Measurements from ENCODE around the gene DRD3.

DRD3 gene

DNA sequence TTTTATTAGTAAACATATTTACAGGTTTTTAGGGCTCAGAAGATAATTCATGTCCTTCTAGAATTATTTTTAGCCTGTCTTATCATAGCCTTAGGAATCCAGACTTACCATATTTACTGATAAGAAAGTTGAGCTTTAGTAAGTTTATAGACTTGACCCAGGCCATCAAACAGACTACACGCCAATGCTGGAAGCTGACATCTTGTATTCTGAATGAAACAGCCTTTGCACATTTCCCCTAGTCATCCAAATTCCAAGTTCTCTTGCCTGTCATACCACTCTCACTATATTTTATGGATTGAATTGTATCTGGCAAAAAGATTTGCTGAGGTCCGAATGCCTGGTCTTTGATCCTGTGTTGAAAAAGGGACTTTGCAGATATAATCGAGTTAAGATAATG lies 58.6 kb downstream of the DRD3 start:
- no peak for DNase-seq (ENCODE audit: low read depth)

DNA sequence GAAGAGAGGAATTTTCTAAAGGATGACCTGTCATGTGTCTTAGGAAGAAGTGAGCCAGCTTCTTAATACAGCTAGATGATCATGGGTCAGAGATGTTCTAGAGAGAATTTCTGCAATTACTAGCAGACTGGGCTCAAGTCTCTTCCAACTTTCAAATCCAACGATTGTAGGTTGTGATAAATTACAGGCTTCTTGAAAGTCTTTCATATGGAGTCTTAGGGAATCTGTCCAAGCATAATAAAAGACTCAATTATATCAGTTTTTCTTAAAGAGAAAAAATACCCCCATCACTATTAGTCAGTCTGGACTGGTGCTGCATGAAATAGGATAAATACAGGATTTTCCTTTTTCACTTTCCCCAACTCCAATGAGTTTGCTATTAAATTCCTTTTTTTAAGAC lies 59.1 kb downstream of the DRD3 start:
- no peak for DNase-seq (ENCODE audit: low read depth)

GRCh38 chr3:114115143-114115542 lies 63.7 kb downstream of the DRD3 start:
- DNase-seq (ENCODE audit: low read depth) = no peak

GRCh38 chr3:114114719-114115118 lies 64.1 kb downstream of the DRD3 start:
- DNase-seq (ENCODE audit: low read depth) = no peak

DNA sequence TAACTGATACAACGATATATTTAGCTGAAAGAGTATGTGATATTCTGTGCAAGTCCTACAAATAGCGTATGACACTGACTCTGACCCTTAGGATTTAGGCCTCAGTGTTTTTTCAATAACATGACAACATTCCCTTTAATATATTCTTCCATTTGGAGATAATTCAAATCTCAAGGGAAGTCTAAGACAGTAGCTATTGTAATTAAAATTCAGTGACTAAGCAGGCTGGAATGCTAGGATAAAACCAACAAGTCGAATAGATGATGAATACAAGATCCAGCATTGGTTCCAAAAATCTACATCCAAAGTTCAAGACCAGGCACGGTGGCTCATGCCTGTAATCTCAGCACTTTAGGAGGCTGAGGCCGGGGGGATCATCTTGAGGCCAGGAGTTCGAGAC lies 66.2 kb downstream of the DRD3 start:
- no peak for DNase-seq (ENCODE audit: low read depth)

DNA sequence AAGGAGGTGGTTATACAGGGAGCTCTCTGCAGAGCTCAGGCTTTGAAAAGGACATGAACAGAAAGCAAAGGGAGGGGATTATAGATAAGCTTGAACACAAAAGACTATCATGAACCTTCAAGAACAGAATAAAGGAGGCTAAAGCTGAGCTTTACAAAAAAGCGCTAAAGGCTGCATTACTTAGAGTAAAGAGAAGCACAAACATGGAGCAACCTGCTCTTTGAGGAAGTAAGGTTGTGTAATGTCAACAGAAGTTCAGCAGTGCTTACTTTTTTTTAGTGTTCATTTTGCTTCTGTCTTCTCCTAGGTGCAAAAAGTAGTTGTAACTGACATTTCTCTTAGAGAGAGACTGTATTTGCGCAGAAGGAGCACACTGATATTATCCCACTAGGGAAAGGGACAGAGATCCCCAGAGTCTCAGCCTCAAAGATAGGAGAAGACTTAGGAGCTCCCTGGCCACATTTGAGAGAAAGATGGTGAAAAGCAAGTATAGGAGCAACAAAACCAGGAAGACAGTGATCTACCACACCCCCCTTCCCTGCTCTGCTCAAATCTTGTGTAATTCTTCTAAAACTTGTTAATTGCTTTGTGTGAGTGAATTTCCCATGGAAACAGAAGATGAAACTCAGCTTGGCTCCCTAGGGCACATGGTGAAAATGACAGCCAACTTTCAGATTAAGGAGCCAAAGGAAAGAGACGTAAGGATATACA lies 67.6 kb downstream of the DRD3 start:
- DNase-seq (ENCODE audit: low read depth) = no peak

GRCh38 chr3:114110439-114110838 lies 68.4 kb downstream of the DRD3 start:
- no peak for DNase-seq (ENCODE audit: low read depth)

DNA sequence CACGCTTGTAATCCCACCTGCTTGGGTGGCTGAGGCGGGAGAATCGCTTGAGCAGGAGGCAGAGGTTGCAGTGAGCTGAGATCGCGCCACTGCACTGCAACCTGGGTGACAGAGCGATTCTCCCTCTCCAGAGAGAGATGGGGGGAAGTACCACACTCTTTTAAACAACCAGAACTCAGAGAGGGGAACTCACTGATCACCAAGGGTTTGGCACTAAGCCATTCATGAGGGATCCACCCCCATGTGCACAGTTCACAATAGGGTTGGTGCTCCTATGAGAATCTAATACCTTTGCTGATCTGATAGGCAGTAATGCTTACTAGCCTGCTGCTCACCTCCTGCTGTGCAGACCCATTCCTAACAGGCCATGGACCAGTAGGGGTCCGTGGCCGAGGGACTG lies 70.7 kb downstream of the DRD3 start:
- no peak for DNase-seq (ENCODE audit: low read depth)

DNA sequence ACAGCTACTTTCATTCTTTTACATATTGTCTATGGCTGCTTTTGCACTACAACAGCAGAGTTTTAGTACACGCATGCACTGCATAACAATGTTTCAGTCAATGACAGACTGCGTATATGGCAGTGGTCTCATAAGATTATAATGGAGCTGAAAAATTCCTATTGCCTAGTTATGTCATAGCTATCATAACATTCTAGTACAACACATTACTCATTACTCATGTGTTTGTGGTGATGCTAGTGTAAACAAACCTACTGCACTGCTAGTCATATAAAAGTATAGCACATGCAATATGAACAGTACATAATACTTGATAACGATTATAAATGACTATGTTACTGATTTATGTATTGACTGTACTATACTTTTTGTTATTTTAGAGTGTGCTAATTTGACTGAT lies 74.4 kb downstream of the DRD3 start:
- DNase-seq (ENCODE audit: low read depth) = no peak

- DNase-seq (ENCODE audit: low read depth) = no peak
These were observed 75.0 kb downstream of the DRD3 start for GRCh38 chr3:114103858-114104257.

- DNase-seq (ENCODE audit: low read depth) = no peak
These were observed 75.7 kb downstream of the DRD3 start for GRCh38 chr3:114103181-114103580.

GRCh38 chr3:114101101-114101500 lies 77.8 kb downstream of the DRD3 start:
- no peak for DNase-seq (ENCODE audit: low read depth)

- no peak for DNase-seq (ENCODE audit: low read depth)
These were observed 83.1 kb downstream of the DRD3 start for GRCh38 chr3:114095796-114096195.

GRCh38 chr3:114093596-114093995 lies 85.3 kb downstream of the DRD3 start:
- DNase-seq (ENCODE audit: low read depth) = no peak

- DNase-seq (ENCODE audit: low read depth) = no peak
These were observed 85.9 kb downstream of the DRD3 start for GRCh38 chr3:114093016-114093380.

- DNase-seq (ENCODE audit: low read depth) = no peak
These were observed 86.5 kb downstream of the DRD3 start for GRCh38 chr3:114092151-114093015.

DNA sequence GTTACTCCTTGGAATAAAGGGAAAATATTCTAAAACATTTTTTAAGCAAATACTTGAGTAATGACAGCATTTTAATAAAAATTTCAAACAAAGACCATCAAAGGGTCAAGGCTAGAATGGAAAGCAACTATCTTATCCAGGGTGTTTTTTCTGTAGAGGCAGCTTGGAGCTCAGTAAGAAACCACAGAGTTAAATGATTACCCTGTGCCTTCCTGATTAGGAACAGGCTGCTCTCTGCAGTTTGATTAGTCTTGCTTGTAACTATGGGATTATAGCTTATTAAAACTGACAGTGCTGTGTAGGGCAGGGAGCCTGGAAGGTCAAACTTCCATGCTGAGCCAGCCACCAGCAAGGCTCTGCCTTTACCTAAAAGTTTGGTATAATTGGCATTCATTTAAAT lies 89.2 kb downstream of the DRD3 start:
- DNase-seq (ENCODE audit: low read depth) = no peak

GRCh38 chr3:114086356-114086755 lies 92.5 kb downstream of the DRD3 start:
- DNase-seq (ENCODE audit: low read depth) = no peak

- no peak for DNase-seq (ENCODE audit: low read depth)
These were observed 95.7 kb downstream of the DRD3 start for GRCh38 chr3:114083112-114083511.

GRCh38 chr3:114081037-114081436 lies 97.8 kb downstream of the DRD3 start:
- no peak for DNase-seq (ENCODE audit: low read depth)

DNA sequence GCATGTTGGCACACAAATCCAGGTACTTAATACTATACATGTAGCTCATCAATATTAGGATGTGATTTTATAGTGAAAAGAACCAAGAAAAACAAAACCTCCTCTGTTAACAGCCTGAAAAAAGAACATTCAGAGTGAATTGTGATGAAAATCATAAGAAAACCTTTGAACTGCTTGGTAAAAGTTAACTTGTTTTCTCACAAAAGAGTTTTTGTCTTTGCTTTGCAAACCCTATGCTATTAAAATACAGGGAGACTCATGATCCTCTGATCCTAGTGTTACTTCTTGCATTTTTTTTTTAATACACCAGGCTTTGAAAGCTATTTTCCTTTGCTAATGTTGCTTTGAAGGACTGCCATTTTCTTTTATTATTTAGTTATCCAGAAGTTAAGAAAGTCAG lies 98.7 kb downstream of the DRD3 start:
- DNase-seq (ENCODE audit: low read depth) = no peak

GRCh38 chr3:114079761-114080160 lies 99.1 kb downstream of the DRD3 start:
- DNase-seq (ENCODE audit: low read depth) = no peak

DNA sequence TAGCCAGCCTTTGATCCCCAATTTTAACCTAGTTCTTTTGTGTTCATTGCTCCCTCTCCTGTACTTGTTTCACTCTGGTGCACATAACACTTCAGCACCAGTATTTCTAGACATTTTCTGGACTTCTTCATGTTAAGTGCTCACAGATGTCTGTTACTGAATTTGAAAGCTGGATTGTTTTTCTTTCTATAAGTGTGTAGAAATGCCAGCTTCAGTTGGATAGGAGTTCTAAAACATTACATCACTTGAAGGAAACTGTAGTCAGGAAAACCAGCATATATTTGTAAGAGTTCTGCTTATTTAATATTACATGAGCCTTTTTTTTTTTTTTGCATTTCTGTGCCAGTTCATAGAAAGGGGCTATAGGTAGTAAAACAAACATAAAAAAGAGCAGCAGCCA lies 100.7 kb downstream of the DRD3 start:
- no peak for DNase-seq (ENCODE audit: low read depth)
